Posterior cingulate gyrus (tissue), 11 donors: Measurements from ENCODE around the gene AJM1.
"Not testable (repeated sequence)": the region's sequence is repeated elsewhere in the genome, so short reads cannot be mapped to it uniquely, and the experiment has no call there.

ENCODE experiments used
- DNase-seq, 10 donors: peaks; one replicate each; pipeline versions ENCODE4 v3.0.0 to v3.0.0-alpha.2; 2020 to 2021; ENCODE audit warnings: mixed read lengths in 3 of 10
- intact Hi-C: fragments of 100-400 bp; cut with DNase I; formaldehyde crosslinking; loops from one replicate; pipeline ENCODE4 v1.15.1; 2023

AJM1 gene

DNA sequence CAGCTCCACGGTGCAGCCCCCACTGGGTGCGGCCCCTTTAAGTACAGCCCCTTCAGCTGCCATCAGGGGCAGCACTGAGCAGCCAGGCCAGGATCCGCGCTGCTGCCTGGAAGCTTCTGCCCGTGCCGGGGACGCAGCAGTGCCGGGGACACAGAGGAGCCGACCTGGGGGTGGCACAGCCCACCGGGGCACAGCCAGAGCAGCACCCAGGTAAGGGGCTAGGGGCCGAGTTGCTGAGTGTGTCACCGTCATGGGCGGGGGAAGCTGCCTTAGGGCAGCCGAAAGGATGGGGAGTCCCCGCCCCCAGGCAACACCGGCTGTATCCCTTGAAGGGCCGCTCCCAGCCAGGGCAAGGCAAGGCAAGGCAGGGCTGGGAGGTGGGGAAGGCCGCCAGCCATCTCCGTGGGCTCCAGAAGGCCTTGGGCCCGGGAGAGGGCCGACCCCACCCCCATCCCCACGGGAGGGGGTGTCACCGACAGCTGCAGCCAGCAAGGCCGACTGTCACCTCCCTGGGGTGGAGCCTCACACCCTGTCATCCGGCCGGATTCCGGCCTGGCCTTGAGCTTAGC is at the start of gene AJM1:
AJM1 (plus strand) TSS at position 99 of the 569 bp plus-strand sequence. CDS start 1,937 bp downstream, outside the sequence.
- DNase-seq: peak; percentile 74 to 98 (median 84)
- intact Hi-C loops: loop anchor here (5.0 to 10.0 kb wide), 3 partner anchors 35 to 102 kb away; partner anchors contain the start of genes C8G, FBXW5, RABL6 and TMEM141

DNA sequence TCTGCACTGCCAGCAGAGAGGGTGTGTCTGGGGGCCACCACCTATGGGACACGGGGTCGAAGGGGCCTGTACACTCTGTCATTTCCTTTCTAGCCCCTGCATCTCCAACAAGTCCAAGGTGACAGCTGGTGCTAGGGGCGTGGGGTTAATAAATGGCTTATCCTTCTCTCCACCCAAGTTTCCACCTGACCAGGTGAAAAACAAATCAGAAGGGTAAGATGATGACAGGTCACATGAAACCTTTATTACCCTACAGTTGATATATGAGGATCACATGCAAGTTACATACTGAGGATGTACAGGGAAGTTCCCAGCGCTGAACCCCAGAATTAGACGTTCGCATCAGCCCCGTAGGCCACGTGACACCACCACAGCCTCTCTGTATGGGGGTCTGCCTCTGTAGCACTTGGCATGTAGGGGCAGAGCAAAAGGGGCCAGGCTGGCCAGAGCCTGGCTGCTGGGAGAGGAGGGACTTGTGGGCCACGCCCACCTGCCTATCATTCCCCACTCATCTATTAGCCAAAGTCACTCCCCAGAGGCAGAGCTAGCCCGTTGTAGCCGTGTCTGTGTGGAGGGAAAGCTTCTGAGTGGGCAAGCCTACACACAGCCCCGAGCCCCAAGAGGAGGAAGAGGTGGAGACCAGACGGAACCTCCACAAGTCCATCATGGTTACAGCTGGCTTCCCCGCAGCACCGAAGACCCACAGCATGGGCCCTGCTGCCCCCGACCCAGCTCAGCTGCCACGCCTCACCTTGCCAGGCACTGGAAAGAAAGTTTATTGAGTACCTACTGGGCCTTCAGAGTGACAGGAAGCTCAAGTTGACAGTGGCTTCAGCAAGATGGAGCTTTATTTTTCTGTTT is 49.0 kb upstream of the AJM1 start:
- intact Hi-C loops: loop anchor here (5.0 to 10.0 kb wide), 2 partner anchors 49 to 151 kb away; partner anchors contain the start of genes AJM1, C8G and FBXW5
- peak in 3 of 10 donors; percentile 37 to 78 (median 66) for DNase-seq

DNA sequence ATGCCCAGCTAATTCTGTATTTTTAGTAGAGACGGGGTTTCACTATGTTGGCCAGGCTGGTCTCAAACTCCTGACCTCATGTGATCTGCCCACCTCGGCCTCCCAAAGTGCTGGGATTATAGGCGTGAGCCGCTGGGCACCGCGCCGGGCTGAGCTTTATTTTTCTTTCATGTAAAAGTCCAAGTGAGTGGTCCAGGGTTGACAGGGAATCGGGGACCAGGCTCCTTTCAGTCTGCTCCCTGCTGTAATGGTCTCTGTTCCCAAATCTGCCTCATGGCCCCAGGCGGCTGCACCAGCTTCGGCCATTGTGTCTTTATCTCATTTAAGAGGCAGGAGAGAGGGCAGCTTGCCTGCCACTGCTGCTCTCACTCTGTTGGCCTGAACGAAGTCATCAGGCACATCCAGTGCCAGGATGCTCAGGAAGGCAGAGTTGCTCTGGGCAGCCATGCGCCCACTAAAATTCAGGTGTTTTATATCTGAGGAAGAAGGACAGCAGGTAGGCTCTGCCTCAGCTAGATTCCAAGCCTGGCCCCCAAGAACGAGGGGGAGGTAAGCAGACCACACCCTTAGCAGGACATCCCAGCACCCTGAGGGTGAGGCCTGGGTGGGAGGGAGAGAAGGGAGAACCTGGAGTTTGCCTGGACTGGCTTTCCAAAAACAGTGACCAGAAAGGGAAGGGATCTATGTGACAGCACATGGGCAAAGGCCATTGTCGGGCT is 47.8 kb upstream of the AJM1 start:
- intact Hi-C loops: loop anchor here (5.0 to 10.0 kb wide), 2 partner anchors 48 to 150 kb away; partner anchors contain the start of genes AJM1, C8G and FBXW5
- DNase-seq: peak in 3 of 10 donors; percentile 21 to 45 (median 39)

DNA sequence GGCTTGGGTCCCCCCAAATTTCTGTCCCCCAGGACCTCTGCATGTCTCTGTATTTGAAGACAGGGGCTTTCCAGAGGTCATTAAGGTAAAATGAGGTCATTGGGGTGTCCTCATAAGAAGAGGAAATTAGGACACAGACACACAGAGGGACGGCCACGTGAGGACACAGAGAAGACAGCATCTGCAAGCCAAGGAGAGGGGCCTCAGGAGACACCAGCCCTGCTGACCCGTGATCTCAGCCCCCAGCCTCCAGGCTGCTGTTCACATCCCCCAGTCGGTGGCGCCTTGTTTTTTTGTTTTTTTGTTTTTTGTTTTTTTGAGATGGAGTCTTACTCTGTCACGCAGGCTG is 47.3 kb upstream of the AJM1 start:
- intact Hi-C loops: loop anchor here (5.0 to 10.0 kb wide), 2 partner anchors 47 to 150 kb away; partner anchors contain the start of genes AJM1, C8G and FBXW5
- DNase-seq: peak in 3 of 10 donors; percentile 27 to 53 (median 42)

DNA sequence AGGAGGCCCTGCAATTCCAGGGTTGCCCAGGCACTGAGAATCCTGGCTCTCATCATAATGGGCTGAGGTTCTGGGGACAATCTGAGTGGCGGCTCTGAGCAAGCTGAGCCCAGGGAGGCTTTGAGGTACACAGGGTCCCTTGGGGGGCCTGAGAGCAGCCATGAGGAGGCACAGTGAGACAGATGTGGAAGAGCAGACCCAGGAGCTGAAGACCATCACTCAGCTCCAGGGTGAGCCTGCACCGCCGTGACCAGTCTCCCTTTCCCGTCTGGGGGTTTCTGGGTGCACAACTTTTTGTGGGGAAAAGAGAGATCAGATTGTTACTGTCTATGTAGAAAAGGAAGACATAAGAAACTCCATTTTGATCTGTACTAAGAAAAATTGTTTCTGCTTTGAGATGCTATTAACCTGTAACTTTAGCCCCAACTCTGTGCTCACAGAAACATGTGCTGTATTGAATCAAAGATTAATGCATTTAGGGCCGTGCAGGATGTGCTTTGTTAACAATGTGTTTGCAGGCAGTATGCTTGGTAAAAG is 46.0 kb upstream of the AJM1 start, which contains the start of gene CCDC183:
CCDC183 (plus strand) TSS at position 101 of the 537 bp plus-strand sequence; CDS start at position 161, 60 bp downstream.
- intact Hi-C loops: loop anchor here (10.0 kb wide), 1 partner anchor 148 kb away; the partner anchor contains the start of genes C8G and FBXW5

DNA sequence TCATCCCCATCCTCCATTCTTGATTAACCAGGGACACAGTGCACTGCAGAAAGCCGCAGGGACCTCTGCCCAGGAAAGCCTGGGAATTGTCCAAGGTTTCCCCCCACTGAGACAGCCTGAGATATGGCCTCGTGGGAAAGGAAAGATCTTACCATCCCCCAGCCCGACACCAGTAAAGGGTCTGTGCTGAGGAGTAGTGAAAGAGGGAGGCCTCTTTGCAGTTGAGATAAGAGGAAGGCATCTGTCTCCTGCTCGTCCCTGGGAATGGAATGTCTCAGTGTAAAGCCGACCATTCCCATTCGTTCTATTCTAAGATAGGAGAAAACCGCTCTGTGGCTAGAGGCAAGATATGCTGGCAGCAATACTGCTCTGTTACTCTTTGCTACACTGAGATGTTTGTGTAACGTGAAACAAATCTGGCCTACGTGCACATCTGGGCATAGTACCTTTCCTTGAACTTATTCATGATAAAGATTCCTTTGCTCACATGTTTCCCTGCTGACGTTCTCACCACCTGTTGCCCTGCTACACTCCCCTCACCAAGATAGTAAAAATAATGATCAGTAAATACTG is 45.4 kb upstream of the AJM1 start:
- peak in 3 of 10 donors; percentile 9 to 42 (median 36) for DNase-seq
- intact Hi-C loops: loop anchor here (10.0 kb wide), 1 partner anchor 148 kb away; the partner anchor contains the start of genes C8G and FBXW5

More for the DNA sequence above, 46.0 kb upstream of the AJM1 start, which contains the start of gene CCDC183:
- DNase-seq: peak in 2 of 10 donors; percentile 24 to 57

DNA sequence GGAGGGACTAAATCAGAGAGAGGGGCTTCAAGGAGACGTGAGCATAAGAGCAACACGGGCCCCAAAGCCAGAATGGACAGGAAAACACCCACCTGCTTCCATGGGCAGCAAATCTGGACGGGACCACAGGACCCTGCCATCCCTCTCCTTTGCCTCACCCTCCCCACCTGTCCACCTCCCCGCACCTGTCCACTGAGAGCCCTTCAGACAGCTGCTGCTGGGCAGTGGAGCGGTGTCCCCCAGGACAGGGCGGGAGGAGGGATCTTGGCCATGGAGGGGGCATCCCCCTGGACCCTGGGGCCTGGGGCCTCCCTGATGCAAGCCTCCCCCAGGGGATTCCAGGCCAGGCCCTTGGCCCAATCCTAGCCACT is 43.6 kb upstream of the AJM1 start:
- DNase-seq: peak in 3 of 10 donors; percentile 23 to 81 (median 29)
- intact Hi-C loops: loop anchor here (10.0 kb wide), 1 partner anchor 146 kb away; the partner anchor contains the start of genes C8G and FBXW5

DNA sequence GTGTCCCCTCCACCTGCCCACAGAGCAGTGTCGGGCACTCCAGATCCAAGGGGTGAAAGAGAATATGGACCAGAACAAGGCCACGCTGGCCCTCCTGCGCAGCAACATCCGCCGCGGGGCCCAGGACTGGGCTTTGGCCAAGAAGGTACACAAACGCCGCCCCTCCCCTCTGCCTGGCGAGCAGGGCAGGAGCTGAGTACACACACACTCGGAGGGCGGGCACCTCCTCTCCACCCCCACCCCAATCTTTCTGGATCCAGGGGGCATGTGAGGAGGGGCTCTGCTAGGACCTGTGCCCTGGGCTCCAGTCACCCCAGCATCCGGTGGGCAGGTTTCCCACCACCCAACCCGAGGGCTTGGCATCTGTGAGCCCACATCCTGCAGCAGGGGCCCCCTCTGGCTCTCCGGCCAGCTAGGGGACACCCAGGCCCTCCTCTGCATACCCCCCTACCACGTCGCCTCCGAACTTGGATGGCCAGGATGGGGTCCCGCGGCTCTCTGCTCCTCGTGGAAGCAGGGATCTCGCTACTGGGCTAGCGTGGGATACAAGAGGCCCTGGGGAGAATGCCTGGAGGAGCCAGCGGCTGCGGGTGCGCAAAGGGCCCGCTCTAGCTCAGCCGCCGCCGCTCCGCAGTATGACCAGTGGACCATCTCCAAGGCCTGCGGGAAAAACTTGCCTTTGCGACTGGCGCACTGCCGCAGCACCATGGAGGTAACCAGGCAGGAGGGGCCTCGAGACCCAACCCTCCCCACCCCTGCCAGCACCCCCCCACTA is 43.0 kb upstream of the AJM1 start:
- peak in 3 of 10 donors; percentile 77 to 83 (median 83) for DNase-seq
- intact Hi-C loops: loop anchor here (10.0 kb wide), 1 partner anchor 146 kb away; the partner anchor contains the start of genes C8G and FBXW5

DNA sequence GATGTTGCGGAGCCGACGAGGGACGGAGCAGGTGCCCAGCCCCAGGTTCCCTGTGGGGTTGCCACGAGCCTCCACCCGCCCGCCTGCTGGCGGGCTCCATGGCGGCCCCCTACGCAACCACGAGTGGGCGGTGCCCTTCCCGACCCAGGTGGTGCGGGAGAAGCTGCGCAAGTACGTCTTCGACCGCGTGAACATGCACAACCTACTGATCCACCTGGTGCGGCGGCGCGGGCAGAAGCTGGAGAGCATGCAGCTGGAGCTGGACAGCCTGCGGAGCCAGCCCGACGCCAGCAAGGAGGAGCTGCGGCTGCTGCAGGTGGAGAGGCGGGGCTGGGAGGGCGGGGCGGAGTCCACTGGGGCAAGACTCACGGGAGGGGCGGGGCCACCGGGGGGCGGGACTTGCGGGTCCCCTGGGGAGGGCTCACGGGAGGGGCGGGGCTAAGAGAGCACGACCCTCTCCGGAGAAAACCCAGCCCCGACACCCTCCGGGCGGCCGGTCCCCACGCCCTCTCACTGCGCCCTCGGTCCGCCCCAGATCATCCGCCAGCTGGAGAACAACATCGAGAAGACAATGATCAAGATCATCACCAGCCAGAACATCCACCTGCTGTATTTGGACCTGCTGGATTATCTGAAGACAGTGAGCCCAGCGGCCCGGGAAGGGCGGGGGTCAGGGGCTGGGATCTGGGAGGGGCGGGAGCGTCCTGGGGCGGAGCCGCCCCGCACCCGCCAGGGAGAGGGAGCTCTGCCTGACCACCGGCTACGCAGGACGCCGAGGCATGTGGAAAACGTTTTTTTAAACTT is 42.2 kb upstream of the AJM1 start:
- peak; percentile 58 to 96 (median 76) for DNase-seq
- intact Hi-C loops: loop anchor here (10.0 kb wide), 1 partner anchor 145 kb away; the partner anchor contains the start of genes C8G and FBXW5

DNA sequence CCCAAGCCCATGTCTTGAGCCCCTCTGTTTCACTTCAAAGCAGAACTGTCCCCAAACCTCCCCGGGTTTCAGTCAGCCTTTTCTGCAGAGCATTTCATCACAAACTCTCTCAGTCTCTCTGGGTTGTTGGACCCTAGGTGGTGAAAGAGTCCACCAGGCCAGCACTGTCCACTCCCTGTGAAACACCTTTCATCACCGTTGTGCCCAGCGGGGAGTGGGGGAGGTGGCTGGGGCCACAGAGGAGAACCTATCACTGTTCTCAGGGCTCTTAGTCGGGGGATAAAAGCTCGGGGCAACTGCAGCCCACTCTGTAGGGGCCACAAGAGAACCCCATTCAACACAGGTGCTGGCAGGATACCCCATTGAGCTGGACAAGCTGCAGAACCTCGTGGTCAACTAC is 40.0 kb upstream of the AJM1 start:
- intact Hi-C loops: no loop called here
- DNase-seq: peak in 2 of 10 donors; percentile 35 to 43

DNA sequence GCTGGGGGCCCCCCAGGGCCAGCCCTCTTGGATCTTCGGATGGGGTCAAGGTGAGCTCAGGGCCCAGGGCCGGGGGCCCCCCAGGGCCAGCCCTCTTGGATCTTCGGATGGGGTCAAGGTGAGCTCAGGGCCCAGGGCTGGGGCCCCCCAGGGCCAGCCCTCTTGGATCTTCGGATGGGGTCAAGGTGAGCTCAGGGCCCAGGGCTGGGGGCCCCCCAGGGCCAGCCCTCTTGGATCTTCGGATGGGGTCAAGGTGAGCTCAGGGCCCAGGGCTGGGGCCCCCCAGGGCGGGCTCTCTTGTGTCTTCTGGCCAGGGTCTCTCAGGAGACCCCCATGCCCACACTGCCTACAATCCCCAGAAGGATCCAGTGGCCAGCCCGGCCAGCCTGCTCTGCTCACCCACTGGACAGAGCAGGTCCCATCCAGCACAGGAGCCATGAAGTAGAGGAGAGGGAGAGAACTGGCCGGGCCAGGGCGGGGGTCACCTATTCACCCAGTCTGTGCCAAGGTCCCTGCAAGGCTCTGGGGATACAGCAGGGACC is 39.2 kb upstream of the AJM1 start:
- DNase-seq: peak in 3 of 10 donors; percentile 15 to 61 (median 59)
- intact Hi-C loops: not testable (repeated sequence)

DNA sequence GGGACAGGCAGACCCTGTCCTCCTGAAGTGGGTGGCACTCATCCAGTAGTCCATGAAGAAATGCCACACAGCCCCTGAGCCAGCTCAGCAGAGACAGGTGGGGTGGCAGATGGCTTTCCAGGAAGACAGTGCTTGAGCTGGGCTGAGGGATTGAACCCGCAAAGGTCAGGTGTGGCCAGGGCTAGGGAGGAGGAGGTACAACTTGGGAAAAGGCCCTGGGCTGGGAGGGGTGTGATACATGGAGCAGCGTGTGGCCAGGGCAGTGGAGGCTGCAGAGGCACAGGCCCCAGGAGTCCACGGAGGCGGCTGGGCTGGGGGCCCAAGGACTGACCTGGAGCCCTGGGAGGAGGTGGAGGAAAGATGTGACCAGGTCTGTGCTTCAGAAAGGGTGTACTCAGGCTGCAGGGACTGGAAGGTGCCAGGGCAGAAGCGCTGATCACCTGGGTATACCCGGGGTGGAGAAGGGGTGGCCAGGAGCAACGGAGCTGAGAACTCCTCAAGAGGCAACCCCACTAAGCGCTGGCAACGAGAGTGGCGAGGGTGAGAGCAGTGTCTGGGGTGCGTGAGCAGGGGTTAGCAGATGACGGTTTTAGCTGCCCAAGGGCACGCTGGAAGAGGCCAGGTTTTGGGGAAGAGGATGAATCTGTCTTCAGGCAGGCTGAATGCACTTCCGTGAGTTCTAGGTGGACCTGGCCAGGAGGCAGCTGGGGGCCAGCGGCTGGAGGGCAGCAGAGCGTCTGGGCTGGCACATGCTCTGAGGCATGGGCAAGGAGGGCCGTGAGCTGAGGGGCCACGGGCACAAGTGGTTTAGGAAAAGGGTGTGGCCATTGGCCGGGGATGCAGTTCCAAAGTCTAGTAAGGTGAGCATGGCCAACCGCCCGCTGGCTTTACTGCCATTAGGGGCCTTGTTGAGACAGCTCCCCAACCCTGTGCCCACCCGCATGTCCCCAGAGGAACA is 38.4 kb upstream of the AJM1 start:
- DNase-seq: peak in 3 of 10 donors; percentile 48 to 75 (median 68)
- intact Hi-C loops: no loop called here

DNA sequence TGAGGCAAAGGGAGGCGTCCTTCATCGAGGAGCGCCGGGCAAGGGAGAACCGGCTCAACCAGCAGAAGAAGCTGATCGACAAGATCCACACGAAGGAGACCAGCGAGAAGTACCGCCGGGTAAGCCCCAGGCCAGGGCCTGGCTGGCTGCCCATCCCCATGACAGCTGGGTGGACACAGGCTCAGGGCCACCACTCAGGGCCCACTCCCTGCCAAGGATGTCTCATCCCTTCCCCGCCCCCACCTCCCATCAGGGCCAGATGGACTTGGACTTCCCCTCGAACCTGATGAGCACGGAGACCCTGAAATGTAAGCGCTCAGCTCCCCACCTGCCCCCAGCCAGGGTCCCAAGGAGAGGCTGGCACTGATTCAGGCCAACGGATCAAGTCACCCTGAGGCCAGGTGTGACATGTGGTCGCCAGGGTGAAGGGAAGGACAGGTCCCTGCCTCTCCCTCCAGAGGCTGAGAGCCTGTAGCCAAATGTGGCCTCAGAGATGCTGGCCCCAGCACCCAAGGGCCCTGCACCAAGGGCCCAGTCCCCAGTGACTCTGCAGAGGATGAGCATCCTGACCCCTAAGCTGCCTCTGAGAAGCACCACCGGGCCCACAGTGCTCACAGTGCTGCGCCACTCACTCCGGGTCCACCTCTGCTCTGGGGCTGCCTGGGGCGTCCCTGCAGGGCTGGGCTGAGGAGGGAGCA is 37.6 kb upstream of the AJM1 start:
- peak in 3 of 10 donors; percentile 63 to 72 (median 67) for DNase-seq
- intact Hi-C loops: loop anchor here (5.0 kb wide), 1 partner anchor 38 kb away; the partner anchor contains the start of gene AJM1

DNA sequence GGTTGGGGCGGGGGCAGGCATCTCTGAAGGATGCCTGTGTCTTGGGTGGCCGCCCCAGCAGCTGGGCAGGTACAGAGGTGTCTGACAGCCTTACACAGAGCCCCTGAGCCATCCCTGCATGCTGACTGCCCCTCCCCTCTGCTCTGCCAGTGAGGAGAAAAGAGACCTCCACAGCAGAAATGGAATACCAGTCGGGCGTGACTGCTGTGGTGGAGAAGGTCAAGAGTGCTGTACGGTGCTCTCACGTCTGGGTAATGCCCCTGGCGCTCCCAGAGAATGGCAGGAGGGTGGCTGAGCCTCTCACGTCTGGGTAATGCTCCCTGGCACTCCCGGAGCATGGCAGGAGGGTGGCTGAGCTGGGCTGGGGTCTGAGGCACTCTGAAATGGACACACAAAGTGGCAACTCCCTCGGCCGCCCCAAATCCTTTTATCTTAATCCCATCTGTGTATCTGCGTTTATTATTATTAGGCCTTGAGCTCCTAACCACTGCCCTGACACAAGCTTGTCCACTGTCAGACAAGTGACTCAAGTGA is 37.0 kb upstream of the AJM1 start:
- intact Hi-C loops: loop anchor here (5.0 kb wide), 1 partner anchor 37 kb away; the partner anchor contains the start of gene AJM1
- DNase-seq: peak in 3 of 10 donors; percentile 28 to 57 (median 46)

DNA sequence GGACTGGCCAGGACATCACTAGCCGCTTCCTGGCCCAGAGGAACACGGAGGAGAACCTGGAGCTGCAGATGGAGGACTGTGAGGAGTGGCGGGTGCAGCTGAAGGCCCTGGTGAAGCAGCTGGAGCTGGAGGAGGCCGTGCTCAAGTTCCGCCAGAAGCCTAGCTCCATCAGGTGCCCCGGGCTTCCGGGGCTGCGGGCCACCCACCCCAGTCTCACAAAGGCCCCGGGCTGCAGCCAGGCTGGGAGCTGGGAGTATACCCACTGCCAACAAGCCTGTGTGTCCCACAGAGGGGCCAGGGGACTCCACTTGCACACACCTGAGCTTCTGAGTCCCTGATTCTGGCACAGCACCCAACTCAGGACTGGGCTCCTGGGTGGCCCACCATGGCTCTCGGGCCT is 36.2 kb upstream of the AJM1 start:
- DNase-seq: peak in 4 of 10 donors; percentile 19 to 77 (median 62)
- intact Hi-C loops: loop anchor here (5.0 kb wide), 1 partner anchor 36 kb away; the partner anchor contains the start of gene AJM1
